ENCODE data around the gene DLG4. TPM values are rescaled to one million over a fixed set of nuclear protein-coding genes. Genes with fewer than 3 reads are reported as not detected.

The DLG4 gene
- total RNA-seq, 1 experiment from 2014 or later, result 2.0 TPM

GRCh38 chr17:7203391-7203790 is 16.2 kb downstream of the DLG4 start:
- CTCF ChIA-PET, result no interaction called here
- no peaks in the 10 kb centered on the region for H3K9me3 Mint-ChIP-seq (ENCODE audit: low read depth, unreplicated experiment)
- no peaks in the 10 kb centered on the region for H3K36me3 Mint-ChIP-seq (ENCODE audit: insufficient read depth, unreplicated experiment)
- intact Hi-C loops (cut with micrococcal nuclease; ENCODE audit: unreplicated experiment), result no loop called here
- no peak for TF ChIP-seq CTCF (IDR thresholded peaks at IDR 0.05; ENCODE audit: unreplicated experiment)
- peaks cover 8% of the 10 kb centered on the region for H3K4me1 Mint-ChIP-seq (ENCODE audit: low read depth, unreplicated experiment)
- BruUV-seq (replicated peaks), result no TSS peak
- H3K27ac Mint-ChIP-seq (ENCODE audit: unreplicated experiment), result no peak overlapping the region
- DNase-seq, result no peak
- H3K27me3 Mint-ChIP-seq (ENCODE audit: unreplicated experiment), result peaks cover 51% of the 10 kb centered on the region
- no peak overlapping the region for H3K4me3 Mint-ChIP-seq (ENCODE audit: low read depth, unreplicated experiment)

GRCh38 chr17:7196651-7197401 is 22.8 kb downstream of the DLG4 start:
- Mint-ChIP-seq H3K27me3 (ENCODE audit: unreplicated experiment) (peaks cover 17% of the 10 kb centered on the region), H3K9me3 (ENCODE audit: low read depth, unreplicated experiment) (no peaks in the 10 kb centered on the region), H3K4me1 (ENCODE audit: low read depth, unreplicated experiment) (no peaks in the 10 kb centered on the region), H3K27ac (ENCODE audit: unreplicated experiment) (no peak overlapping the region), H3K4me3 (ENCODE audit: low read depth, unreplicated experiment) (no peak overlapping the region), H3K36me3 (ENCODE audit: insufficient read depth, unreplicated experiment) (no peaks in the 10 kb centered on the region)
- no peak for TF ChIP-seq CTCF (IDR thresholded peaks at IDR 0.05; ENCODE audit: unreplicated experiment)
- DNase-seq, result no peak
- BruUV-seq (replicated peaks), result no TSS peak
- intact Hi-C loops (cut with micrococcal nuclease; ENCODE audit: unreplicated experiment), result no loop called here
- CTCF ChIA-PET, result no interaction called here

DNA sequence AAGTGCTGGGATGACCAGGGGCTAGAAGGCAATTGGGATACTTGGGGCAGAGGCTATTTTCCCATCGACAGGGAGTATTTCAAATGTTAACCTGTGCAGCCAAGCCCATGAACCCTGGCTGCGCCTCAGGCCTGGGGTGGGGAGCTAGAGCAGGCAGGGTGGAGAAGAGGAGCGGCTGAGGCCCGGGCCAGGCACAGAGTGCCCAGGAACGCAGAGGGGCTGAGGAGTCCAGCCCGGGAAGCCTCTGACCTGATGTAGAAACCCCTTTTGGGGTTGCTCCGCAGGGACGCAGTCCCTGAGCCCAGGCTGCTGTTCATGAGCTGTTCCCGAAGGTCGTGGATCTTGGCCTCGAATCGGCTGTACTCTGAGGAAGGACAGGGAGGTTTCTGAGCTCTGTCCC is 23.7 kb downstream of the DLG4 start:
- H3K9me3 Mint-ChIP-seq (ENCODE audit: low read depth, unreplicated experiment), result no peaks in the 10 kb centered on the region
- CTCF ChIA-PET, result no interaction called here
- H3K4me3 Mint-ChIP-seq (ENCODE audit: low read depth, unreplicated experiment), result no peak overlapping the region
- H3K27me3 Mint-ChIP-seq (ENCODE audit: unreplicated experiment), result peaks cover 21% of the 10 kb centered on the region
- no peaks in the 10 kb centered on the region for H3K4me1 Mint-ChIP-seq (ENCODE audit: low read depth, unreplicated experiment)
- no peak for DNase-seq
- no peak for TF ChIP-seq CTCF (IDR thresholded peaks at IDR 0.05; ENCODE audit: unreplicated experiment)
- BruUV-seq (replicated peaks), result no TSS peak
- intact Hi-C loops (cut with micrococcal nuclease; ENCODE audit: unreplicated experiment), result no loop called here
- H3K36me3 Mint-ChIP-seq (ENCODE audit: insufficient read depth, unreplicated experiment), result no peaks in the 10 kb centered on the region
- no peak overlapping the region for H3K27ac Mint-ChIP-seq (ENCODE audit: unreplicated experiment)

GRCh38 chr17:7192271-7192937 is 27.2 kb downstream of the DLG4 start:
- Mint-ChIP-seq H3K27ac (ENCODE audit: unreplicated experiment) (no peak overlapping the region), H3K4me3 (ENCODE audit: low read depth, unreplicated experiment) (no peak overlapping the region)
- no peak for TF ChIP-seq CTCF (IDR thresholded peaks at IDR 0.05; ENCODE audit: unreplicated experiment)

More at GRCh38 chr17:7192271-7192937, 27.2 kb downstream of the DLG4 start:
- H3K4me1 Mint-ChIP-seq (ENCODE audit: low read depth, unreplicated experiment), result no peaks in the 10 kb centered on the region
- no peaks in the 10 kb centered on the region for H3K36me3 Mint-ChIP-seq (ENCODE audit: insufficient read depth, unreplicated experiment)
- CTCF ChIA-PET, result no interaction called here
- DNase-seq, result no peak
- H3K9me3 Mint-ChIP-seq (ENCODE audit: low read depth, unreplicated experiment), result no peaks in the 10 kb centered on the region
- BruUV-seq (replicated peaks), result no TSS peak
- intact Hi-C loops (cut with micrococcal nuclease; ENCODE audit: unreplicated experiment), result no loop called here
- peaks cover 21% of the 10 kb centered on the region for H3K27me3 Mint-ChIP-seq (ENCODE audit: unreplicated experiment)

All from Calu3 (cell line).